HCT116 (cell line): Measurements from ENCODE around the gene C4A. TPM values are rescaled to one million over a fixed set of nuclear protein-coding genes. Genes with fewer than 3 reads are reported as not detected.

Source experiments
- ATAC-seq: fragments of 200-7000 bp; cut with Tn5 transposase; 2 replicates; pipeline ENCODE4 v1.9.1; 2020; ENCODE audit warnings: mild to moderate bottlenecking, moderate library complexity
- BruUV-seq: library from RNA; stranded (reverse); fragments of 400-500 nt; replicated peaks from 2 replicates; lab custom pipeline; 2021; lab: Mats Ljungman, UMichigan
- CTCF ChIA-PET: fragments of 300-600 bp; sonication (Branson Sonifier 250); formaldehyde crosslinking; loops from one replicate; lab custom pipeline; 2021; ENCODE audit warnings: antibody characterized with exemption; lab: Charles Lee
- POLR2A ChIA-PET: fragments of 300-600, 350-600 bp; sonication (Branson Sonifier 250); formaldehyde crosslinking; loops from one replicate; lab custom pipeline; 2021; ENCODE audit warnings: antibody characterized with exemption; lab: Charles Lee
- RAD21 ChIA-PET, 2 experiments: fragments of 300-600 bp; sonication (Branson Sonifier 250); formaldehyde crosslinking; loops; one replicate each; lab custom pipeline; 2023; ENCODE audit warnings: low total read pairs in 2 of 2; ENCODE audit not compliant: uncharacterized antibody in 2 of 2, unreplicated experiment in 2 of 2, low non-redundant PET in 1 of 2; lab: Charles Lee
- DNase-seq: peaks from one replicate; pipeline ENCODE4 v3.0.0-alpha.2; 2010; ENCODE audit warnings: low read depth, low spot score
- H2AFZ ChIP-seq: fragments of 200-600 bp; shearing (Covaris generic), sonication (generic); 2 replicates; pipeline ENCODE4 v1.6.1; 2017; ENCODE audit warnings: low read depth, mixed run types, mixed read lengths, antibody characterized with exemption, low read length; ENCODE audit not compliant: poor library complexity, severe bottlenecking
- H3K27ac ChIP-seq: 2 replicates; pipeline ENCODE4 v1.5.1; 2012; ENCODE audit warnings: low read depth, low read length
- H3K27me3 ChIP-seq: fragments of 200-600 bp; sonication (generic); 2 replicates; pipeline ENCODE4 v1.6.1; 2016; ENCODE audit warnings: mixed run types, low read length, mixed read lengths; ENCODE audit not compliant: insufficient read depth
- H3K36me3 ChIP-seq, 2 experiments: fragments of 200-500 bp in 1 of 2; fragments of 200-600 bp in 1 of 2; sonication (Bioruptor generic) in 1 of 2; sonication (generic) in 1 of 2; 2 replicates each; pipeline versions ENCODE4 v1.5.1 to v1.6.1; 2014 to 2016; ENCODE audit warnings: low read length in 2 of 2, inconsistent platforms in 1 of 2, mixed read lengths in 1 of 2, mixed run types in 1 of 2; ENCODE audit not compliant: insufficient read depth in 2 of 2, control insufficient read depth in 1 of 2
- H3K4me1 ChIP-seq, 2 experiments: fragments of 200-600 bp in 1 of 2; sonication (generic) in 1 of 2; 2 replicates each; pipeline versions ENCODE4 v1.5.1 to v1.6.1; 2012 to 2017; ENCODE audit warnings: low read length in 2 of 2, inconsistent platforms in 1 of 2, mild to moderate bottlenecking in 1 of 2, mixed read lengths in 1 of 2, mixed run types in 1 of 2, moderate library complexity in 1 of 2; ENCODE audit not compliant: insufficient read depth in 2 of 2, control insufficient read depth in 1 of 2
- H3K4me2 ChIP-seq: fragments of 200-600 bp; sonication (generic); 2 replicates; pipeline ENCODE4 v1.6.1; 2017; ENCODE audit warnings: mixed run types, low read length, mixed read lengths
- H3K4me3 ChIP-seq, 2 experiments: fragments of 200-600 bp in 1 of 2; sonication (generic) in 1 of 2; replicated peaks in 1 of 2; 2 replicates each; pipeline ENCODE4 v1.5.1; 2011 to 2016; ENCODE audit warnings: low read length in 2 of 2, control low read depth in 1 of 2, low read depth in 1 of 2, mild to moderate bottlenecking in 1 of 2, mixed read lengths in 1 of 2, mixed run types in 1 of 2
- H3K79me2 ChIP-seq: fragments of 200-600 bp; sonication (generic); 2 replicates; pipeline ENCODE4 v1.6.1; 2017; ENCODE audit warnings: mild to moderate bottlenecking, mixed run types, low read length, moderate library complexity, mixed read lengths; ENCODE audit not compliant: insufficient read depth
- H3K9ac ChIP-seq: fragments of 200-600 bp; sonication (generic); 2 replicates; pipeline ENCODE4 v1.6.1; 2016; ENCODE audit warnings: low read length, mixed read lengths
- H3K9me2 ChIP-seq: fragments of 200-600 bp; sonication (generic), shearing (Covaris generic); 2 replicates; pipeline ENCODE4 v1.6.1; 2017; ENCODE audit warnings: mixed run types, mild to moderate bottlenecking, moderate library complexity; ENCODE audit not compliant: insufficient read depth
- H3K9me3 ChIP-seq, 2 experiments: fragments of 200-500 bp in 1 of 2; fragments of 200-600 bp in 1 of 2; sonication (Bioruptor generic) in 1 of 2; sonication (generic) in 1 of 2; 2 replicates each; pipeline ENCODE4 v1.6.1; 2014 to 2017; ENCODE audit warnings: low read length in 2 of 2, mixed read lengths in 2 of 2, inconsistent platforms in 1 of 2, low read depth in 1 of 2, mild to moderate bottlenecking in 1 of 2, mixed run types in 1 of 2, moderate library complexity in 1 of 2; ENCODE audit not compliant: control insufficient read depth in 1 of 2, insufficient read depth in 1 of 2
- H4K20me1 ChIP-seq: fragments of 200-600 bp; sonication (generic), shearing (Covaris generic); 2 replicates; pipeline ENCODE4 v1.6.1; 2017; ENCODE audit warnings: mixed run types, mild to moderate bottlenecking, moderate library complexity; ENCODE audit not compliant: insufficient read depth
- CBX3 ChIP-seq: IDR thresholded peaks from 2 replicates; pipeline ENCODE4 v1.6.1; 2012; ENCODE audit warnings: low read depth
- CEBPB ChIP-seq: IDR thresholded peaks from 2 replicates; pipeline ENCODE4 v1.6.1; 2012; ENCODE audit warnings: low read depth
- EGR1 ChIP-seq: IDR thresholded peaks from 2 replicates; pipeline ENCODE4 v1.6.1; 2012; ENCODE audit warnings: low read depth
- ELF1 ChIP-seq: IDR thresholded peaks from 2 replicates; pipeline ENCODE4 v1.6.1; 2012; ENCODE audit warnings: low read depth, borderline replicate concordance
- EZH2 ChIP-seq: fragments of 200-600 bp; sonication (generic); IDR thresholded peaks from 2 replicates; pipeline ENCODE4 v1.6.1; 2017; ENCODE audit warnings: antibody characterized with exemption, mixed run types
- EZH2phosphoT487 ChIP-seq: fragments of 200-600 bp; IDR thresholded peaks from 2 replicates; pipeline ENCODE4 v1.6.1; 2018; ENCODE audit warnings: antibody characterized with exemption, borderline replicate concordance
- FOSL1 ChIP-seq: IDR thresholded peaks from 2 replicates; pipeline ENCODE4 v1.6.1; 2012; ENCODE audit warnings: low read depth
- JUND ChIP-seq: IDR thresholded peaks from 2 replicates; pipeline ENCODE4 v1.6.1; 2012
- MAX ChIP-seq: IDR thresholded peaks from 2 replicates; pipeline ENCODE4 v1.6.1; 2012
- POLR2A ChIP-seq: IDR thresholded peaks from 2 replicates; pipeline ENCODE4 v1.7.0; 2011; ENCODE audit warnings: borderline replicate concordance; ENCODE audit not compliant: insufficient read depth, insufficient read length; ENCODE audit errors: extremely low read depth
- POLR2AphosphoS5 ChIP-seq: IDR thresholded peaks from 2 replicates; pipeline ENCODE4 v1.6.1; 2011; ENCODE audit warnings: mild to moderate bottlenecking, low read depth, low read length, moderate library complexity
- RAD21 ChIP-seq: IDR thresholded peaks from 2 replicates; pipeline ENCODE4 v1.6.1; 2012; ENCODE audit warnings: low read depth, mild to moderate bottlenecking
- REST ChIP-seq: IDR thresholded peaks from 2 replicates; pipeline ENCODE4 v1.6.1; 2012; ENCODE audit warnings: low read depth
- TCF7L2 ChIP-seq: IDR thresholded peaks from 2 replicates; pipeline ENCODE4 v1.7.0; 2011; ENCODE audit warnings: borderline replicate concordance, inconsistent platforms; ENCODE audit not compliant: insufficient read depth, insufficient read length; ENCODE audit errors: extremely low read depth
- ZBTB33 ChIP-seq: IDR thresholded peaks from 2 replicates; pipeline ENCODE4 v1.6.1; 2011; ENCODE audit warnings: mild to moderate bottlenecking, low read length, moderate library complexity; ENCODE audit not compliant: insufficient replicate concordance; ENCODE audit errors: extremely low read depth
- intact Hi-C: fragments of 100-400 bp; cut with micrococcal nuclease; formaldehyde crosslinking; loops from 2 replicates; pipeline ENCODE4 v1.10.0; 2022
- total RNA-seq: library from RNA; stranded (reverse); gene quantifications from one replicate; pipeline ENCODE4 v1.2.1, GENCODE V29; 2021; ENCODE audit not compliant: unreplicated experiment

C4A gene
- total RNA-seq, 1 experiment from 2014 or later, result 5.1 TPM

GRCh38 chr6:31945154-31945506 lies 36.7 kb upstream of the C4A start:
- H3K9me3 ChIP-seq, result no peaks in the 10 kb centered on the region
- CTCF ChIA-PET, result no interaction called here
- DNase-seq (no peak), ATAC-seq (no peak)
- no peaks in the 10 kb centered on the region for H3K79me2 ChIP-seq
- H3K4me2 ChIP-seq, result peak overlapping the region; percentile 42
- intact Hi-C loops, result no loop called here
- H3K27ac ChIP-seq, result peak overlapping the region; percentile 1; the same call in 1 of the 2 replicates
- RAD21 ChIA-PET, result no interaction called here
- H3K36me3 ChIP-seq, result no peaks in the 10 kb centered on the region
- H3K27me3 ChIP-seq, result no peaks in the 10 kb centered on the region
- H2AFZ ChIP-seq, result no peak overlapping the region
- no peak overlapping the region for H3K9ac ChIP-seq
- TF ChIP-seq EZH2 (no peak), POLR2A (no peak), JUND (no peak), RAD21 (no peak), POLR2AphosphoS5 (no peak), REST (no peak), EGR1 (no peak), CBX3 (no peak), ZBTB33 (no peak), MAX (no peak), EZH2phosphoT487 (no peak), ELF1 (no peak), FOSL1 (no peak), TCF7L2 (no peak), CEBPB (no peak)
- no peak overlapping the region for H3K4me3 ChIP-seq
- POLR2A ChIA-PET, result interaction anchor here (0.8 kb wide), 1 partner anchor 21 kb away, joined by 3 read pairs; no protein-coding TSS in a partner anchor
- peaks cover 14 to 56% of the 10 kb centered on the region in 2 experiments; a peak in 3 of 4 replicates for H3K4me1 ChIP-seq
- H4K20me1 ChIP-seq, result no peaks in the 10 kb centered on the region
- no peaks in the 10 kb centered on the region; the same call in 1 of the 2 replicates for H3K9me2 ChIP-seq
- BruUV-seq, result no TSS peak
